ENCODE measurements around the gene FSD2. TPM values are rescaled to one million over a fixed set of nuclear protein-coding genes. Genes with fewer than 3 reads are reported as not detected.

FSD2 gene
- total and polyA plus RNA-seq, 9 of the 15 experiments (the other 6 are each of a cell fraction or from before 2014, with no cell fraction given) = 0.01 to 0.06 TPM; not detected in 7

DNA sequence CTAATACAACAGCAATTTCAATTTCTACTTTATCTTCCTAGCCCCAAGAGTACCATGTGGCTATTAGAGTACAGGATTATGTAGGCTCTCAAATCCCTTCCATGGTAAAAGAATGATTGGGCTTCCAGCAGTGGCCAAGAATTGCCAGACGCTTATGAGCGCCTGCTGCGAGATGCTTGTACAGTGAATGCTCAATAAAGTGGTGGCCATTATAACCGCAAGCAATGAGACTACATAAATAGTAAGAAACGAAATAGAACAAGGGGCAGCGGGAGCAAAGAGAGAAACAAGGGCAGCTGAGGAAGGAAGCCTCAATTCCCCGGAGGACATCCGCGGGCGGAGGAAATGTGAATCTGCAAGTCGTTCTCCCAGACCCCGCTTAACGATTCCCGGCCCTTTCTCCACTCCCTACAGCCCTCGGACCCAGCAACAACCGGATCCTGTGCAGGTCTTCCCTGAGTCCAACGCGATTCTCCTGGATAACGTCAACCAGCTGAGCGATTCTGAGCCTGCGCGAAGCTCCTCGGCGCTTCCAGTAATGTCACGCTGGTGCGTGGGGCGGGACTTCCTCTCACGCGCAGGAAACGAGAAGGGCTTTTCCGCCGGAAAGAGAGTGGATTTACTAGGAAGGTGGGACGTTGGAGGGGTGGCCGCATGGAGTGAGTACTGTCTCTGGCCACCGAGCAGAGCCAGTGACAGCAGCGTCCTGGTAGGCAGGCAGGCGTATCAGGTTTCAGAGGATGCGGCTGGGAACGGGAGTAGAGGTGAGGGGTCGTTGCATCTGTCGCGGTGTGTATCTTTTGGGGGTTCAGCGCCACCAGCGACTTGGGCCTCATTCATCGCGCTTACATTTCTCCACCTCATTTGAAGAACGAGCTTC is 55.7 kb downstream of the FSD2 start (continued):
- TF ChIP-seq NR2C2 (CRISPR knock-in tag; IDR thresholded peaks at IDR 0.05) (peak; percentile 17; the same call in 1 of the 2 replicates), NR2C2 (tag; IDR thresholded peaks at IDR 0.05) (peak; percentile 10), MTA1 (IDR thresholded peaks at IDR 0.05; ENCODE audit: borderline replicate concordance) (peak; percentile 28; the same call in 1 of the 2 replicates), MTA3 (IDR thresholded peaks at IDR 0.05; ENCODE audit: borderline replicate concordance) (no peak), DNMT1 (IDR thresholded peaks at IDR 0.05) (no peak), WHSC1 (IDR thresholded peaks at IDR 0.05; ENCODE audit: low read length) (no peak), SMAD3 (CRISPR knock-in tag; conservative IDR thresholded peaks at IDR 0.05) (no peak), RFX1 (IDR thresholded peaks at IDR 0.05) (no peak), GATAD2A (IDR thresholded peaks at IDR 0.05) (no peak), CC2D1A (IDR thresholded peaks at IDR 0.05) (peak; percentile 22; the same call in 1 of the 2 replicates), ARNT (IDR thresholded peaks at IDR 0.05) (no peak; a peak in 1 of 4 replicates), LARP7 (IDR thresholded peaks at IDR 0.05) (no peak), ZFP30 (CRISPR knock-in tag; IDR thresholded peaks at IDR 0.05; ENCODE audit: borderline replicate concordance) (no peak), KLF13 (tag; IDR thresholded peaks at IDR 0.05; ENCODE audit: borderline replicate concordance, low read depth) (0 out of 2 replicates have a peak, but pooled peaks have one; percentile 5), MEF2A (IDR thresholded peaks at IDR 0.05; ENCODE audit: control insufficient read depth, low read depth, low read length) (no peak), TEAD4 (IDR thresholded peaks at IDR 0.05; ENCODE audit: low read length) (peak; percentile 54), TEAD4 (CRISPR knock-in tag; IDR thresholded peaks at IDR 0.05; ENCODE audit: borderline replicate concordance) (no peak), RBM22 (IDR thresholded peaks at IDR 0.05; ENCODE audit: low read depth, low read length, poor library complexity, severe bottlenecking) (no peak)
- TF ChIP-seq, protein P1, sequence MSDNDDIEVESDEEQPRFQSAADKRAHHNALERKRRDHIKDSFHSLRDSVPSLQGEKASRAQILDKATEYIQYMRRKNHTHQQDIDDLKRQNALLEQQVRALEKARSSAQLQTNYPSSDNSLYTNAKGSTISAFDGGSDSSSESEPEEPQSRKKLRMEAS (CRISPR knock-in tag; IDR thresholded peaks at IDR 0.05) = peak; percentile 88
- TF ChIP-seq, protein P2, sequence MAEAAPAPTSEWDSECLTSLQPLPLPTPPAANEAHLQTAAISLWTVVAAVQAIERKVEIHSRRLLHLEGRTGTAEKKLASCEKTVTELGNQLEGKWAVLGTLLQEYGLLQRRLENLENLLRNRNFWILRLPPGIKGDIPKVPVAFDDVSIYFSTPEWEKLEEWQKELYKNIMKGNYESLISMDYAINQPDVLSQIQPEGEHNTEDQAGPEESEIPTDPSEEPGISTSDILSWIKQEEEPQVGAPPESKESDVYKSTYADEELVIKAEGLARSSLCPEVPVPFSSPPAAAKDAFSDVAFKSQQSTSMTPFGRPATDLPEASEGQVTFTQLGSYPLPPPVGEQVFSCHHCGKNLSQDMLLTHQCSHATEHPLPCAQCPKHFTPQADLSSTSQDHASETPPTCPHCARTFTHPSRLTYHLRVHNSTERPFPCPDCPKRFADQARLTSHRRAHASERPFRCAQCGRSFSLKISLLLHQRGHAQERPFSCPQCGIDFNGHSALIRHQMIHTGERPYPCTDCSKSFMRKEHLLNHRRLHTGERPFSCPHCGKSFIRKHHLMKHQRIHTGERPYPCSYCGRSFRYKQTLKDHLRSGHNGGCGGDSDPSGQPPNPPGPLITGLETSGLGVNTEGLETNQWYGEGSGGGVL (CRISPR knock-in tag; IDR thresholded peaks at IDR 0.05) = no peak
- TF ChIP-seq, protein P3, sequence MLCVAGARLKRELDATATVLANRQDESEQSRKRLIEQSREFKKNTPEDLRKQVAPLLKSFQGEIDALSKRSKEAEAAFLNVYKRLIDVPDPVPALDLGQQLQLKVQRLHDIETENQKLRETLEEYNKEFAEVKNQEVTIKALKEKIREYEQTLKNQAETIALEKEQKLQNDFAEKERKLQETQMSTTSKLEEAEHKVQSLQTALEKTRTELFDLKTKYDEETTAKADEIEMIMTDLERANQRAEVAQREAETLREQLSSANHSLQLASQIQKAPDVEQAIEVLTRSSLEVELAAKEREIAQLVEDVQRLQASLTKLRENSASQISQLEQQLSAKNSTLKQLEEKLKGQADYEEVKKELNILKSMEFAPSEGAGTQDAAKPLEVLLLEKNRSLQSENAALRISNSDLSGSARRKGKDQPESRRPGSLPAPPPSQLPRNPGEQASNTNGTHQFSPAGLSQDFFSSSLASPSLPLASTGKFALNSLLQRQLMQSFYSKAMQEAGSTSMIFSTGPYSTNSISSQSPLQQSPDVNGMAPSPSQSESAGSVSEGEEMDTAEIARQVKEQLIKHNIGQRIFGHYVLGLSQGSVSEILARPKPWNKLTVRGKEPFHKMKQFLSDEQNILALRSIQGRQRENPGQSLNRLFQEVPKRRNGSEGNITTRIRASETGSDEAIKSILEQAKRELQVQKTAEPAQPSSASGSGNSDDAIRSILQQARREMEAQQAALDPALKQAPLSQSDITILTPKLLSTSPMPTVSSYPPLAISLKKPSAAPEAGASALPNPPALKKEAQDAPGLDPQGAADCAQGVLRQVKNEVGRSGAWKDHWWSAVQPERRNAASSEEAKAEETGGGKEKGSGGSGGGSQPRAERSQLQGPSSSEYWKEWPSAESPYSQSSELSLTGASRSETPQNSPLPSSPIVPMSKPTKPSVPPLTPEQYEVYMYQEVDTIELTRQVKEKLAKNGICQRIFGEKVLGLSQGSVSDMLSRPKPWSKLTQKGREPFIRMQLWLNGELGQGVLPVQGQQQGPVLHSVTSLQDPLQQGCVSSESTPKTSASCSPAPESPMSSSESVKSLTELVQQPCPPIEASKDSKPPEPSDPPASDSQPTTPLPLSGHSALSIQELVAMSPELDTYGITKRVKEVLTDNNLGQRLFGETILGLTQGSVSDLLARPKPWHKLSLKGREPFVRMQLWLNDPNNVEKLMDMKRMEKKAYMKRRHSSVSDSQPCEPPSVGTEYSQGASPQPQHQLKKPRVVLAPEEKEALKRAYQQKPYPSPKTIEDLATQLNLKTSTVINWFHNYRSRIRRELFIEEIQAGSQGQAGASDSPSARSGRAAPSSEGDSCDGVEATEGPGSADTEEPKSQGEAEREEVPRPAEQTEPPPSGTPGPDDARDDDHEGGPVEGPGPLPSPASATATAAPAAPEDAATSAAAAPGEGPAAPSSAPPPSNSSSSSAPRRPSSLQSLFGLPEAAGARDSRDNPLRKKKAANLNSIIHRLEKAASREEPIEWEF (CRISPR knock-in tag; IDR thresholded peaks at IDR 0.05) = no peak
